HS-5 (cell line): ENCODE measurements around the gene FAM83C.
"Not testable (repeated sequence)": the region's sequence is repeated elsewhere in the genome, so short reads cannot be mapped to it uniquely, and the experiment has no call there.

Experiments
- DNase-seq: peaks from one replicate; pipeline ENCODE4 v3.0.0-alpha.2; 2012; ENCODE audit warnings: low read depth

The FAM83C gene

DNA sequence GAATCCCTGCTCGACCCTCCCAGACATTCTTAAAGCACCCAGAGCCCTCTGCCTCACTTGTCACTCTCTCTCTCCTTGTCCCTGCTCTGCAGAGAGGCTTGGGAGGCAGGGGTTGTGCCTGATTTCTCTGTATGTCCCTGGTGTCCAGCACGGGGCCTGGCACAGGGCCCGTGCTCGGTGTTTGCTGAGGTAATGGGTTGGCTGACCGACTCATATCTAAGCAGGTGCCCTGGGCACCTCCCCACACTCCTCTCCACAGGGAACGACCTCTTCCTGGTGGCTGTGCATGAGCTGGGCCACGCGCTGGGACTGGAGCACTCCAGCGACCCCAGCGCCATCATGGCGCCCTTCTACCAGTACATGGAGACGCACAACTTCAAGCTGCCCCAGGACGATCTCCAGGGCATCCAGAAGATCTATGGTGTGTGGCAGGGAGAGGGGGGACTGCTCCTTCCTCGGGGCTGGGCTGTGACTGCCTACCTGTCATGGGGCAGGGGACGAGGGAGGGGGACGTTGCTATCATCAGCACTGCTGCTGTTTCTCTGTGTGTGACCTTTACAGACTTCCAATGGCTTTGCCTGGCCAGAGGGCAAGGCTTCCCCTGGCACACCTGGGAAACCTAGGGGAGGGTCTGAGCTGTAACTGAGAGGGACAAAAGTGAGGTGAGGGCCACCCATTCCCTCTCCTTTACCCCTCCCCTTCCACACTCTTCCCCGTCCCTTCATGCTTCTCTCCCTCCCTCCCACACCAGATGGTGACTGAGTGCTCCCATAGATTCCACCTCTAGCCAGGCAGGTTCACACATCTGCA lies 28.5 kb downstream of the FAM83C start:
- DNase-seq, result no peak

DNA sequence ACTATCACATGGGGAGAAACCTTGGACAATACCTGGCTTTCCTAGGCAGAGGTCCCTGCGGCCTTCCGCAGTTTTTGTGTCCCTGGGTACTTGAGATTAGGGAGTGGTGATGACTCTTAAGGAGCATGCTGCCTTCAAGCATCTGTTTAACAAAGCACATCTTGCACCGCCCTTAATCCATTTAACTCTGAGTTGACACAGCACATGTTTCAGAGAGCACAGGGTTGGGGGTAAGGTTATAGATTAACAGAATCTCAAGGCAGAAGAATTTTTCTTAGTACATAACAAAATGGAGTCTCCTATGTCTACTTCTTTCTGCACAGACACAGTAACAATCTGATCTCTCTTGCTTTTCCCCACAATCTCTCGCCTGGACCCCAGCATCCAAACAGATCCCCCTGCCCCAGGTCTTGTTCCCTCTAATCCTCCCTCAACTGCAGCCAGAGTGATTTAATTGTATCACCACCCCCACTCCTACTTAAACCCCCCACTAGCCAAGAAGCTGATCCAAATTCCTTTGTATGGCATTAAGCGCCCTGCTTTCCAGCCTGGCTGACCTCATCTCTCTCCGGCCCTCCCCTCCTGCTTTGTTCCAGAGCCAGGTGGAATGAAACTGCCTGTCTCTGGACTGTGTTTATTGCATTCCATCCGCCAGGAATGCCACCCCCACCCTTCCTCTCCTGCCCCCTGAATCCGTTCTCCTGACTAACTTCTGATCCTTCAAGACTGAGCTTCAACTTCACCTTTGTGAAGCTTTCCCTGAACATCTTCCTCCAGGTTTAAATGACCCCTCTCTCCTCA lies 29.3 kb downstream of the FAM83C start:
- peak; percentile 65 for DNase-seq

DNA sequence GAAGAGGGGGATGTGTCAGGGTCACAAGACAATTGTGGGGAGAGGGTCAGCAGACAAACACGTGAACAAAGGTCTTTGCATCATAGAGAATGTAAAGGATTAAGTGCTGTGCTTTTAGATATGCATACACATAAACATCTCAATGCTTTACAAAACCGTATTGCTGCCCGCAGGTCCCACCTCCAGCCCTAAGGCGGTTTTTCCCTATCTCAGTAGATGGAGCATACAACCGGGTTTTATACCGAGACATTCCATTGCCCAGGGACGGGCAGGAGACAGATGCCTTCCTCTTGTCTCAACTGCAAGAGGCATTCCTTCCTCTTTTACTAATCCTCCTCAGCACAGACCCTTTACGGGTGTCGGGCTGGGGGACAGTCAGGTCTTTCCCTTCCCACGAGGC lies 29.9 kb downstream of the FAM83C start:
- not testable (repeated sequence) for DNase-seq

DNA sequence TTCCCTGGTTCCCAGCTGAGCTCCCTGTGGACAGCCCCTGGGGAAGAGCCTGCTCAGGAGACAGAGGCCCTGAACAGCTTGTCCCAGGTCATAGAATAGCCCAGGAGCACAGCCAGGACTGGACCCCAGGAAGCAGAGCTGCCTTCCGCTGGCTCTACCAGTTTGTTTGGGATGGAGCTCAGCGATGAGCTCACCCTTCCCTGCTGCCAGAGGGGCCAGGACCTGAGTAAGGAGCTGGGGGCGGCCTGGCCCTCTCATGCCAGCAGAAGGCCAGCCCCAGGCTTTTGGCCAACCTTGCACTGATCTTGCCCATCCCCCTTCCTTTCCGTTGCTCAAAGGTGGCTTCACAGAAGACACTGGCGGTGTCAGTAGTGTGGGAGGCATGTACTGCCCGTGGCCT lies 31.8 kb downstream of the FAM83C start:
- no peak for DNase-seq

DNA sequence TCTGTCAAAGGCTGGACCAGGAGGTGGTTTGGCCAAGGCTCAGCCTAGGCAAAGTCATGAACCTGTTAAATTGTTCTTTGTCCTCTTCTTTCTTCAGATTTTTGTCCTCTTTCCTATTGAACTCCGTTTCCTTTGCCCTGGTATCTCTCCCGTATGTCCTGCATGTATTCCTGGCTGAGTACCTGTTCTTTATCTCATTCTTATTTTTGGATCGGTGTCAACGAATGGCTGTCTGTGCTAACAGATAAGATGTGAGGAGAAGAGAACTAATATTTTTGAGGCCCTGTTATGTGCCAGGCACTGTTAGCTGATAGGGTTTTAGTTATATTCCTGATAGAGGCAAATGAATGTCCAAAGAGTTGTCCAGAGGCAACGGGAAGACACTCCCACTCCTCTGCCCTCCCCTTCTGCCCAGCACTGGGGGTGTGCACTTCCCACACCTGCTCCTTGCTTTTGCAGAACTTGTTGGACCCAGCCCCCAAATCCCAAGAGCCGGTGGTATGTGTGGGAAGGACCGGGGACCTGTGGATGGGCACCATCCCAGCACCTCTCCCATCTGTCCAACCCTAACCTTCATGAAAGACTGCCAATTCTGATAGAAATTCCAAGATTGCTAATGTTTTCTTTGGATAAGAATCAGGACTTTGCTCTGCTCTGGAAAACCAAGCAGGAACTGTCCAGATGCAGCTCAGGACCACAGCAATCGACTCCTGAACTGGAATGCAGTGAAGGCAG lies 34.9 kb downstream of the FAM83C start:
- no peak for DNase-seq

DNA sequence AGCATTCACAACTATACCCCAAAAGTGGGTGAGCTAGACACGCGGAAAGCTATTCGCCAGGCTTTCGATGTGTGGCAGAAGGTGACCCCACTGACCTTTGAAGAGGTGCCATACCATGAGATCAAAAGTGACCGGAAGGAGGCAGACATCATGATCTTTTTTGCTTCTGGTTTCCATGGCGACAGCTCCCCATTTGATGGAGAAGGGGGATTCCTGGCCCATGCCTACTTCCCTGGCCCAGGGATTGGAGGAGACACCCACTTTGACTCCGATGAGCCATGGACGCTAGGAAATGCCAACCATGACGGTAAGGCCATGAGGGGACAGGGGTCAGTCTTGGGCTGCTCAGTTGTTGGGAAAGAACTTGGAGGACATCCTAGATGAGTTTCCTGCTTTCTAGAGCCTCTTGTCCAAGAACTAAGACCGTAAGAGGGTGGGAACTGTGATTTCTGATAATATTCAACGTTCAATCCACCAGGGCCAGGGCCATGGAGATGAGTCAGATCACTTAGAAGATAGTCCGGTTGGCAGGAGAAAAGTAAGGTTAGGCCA lies 37.7 kb downstream of the FAM83C start:
- DNase-seq, result no peak

DNA sequence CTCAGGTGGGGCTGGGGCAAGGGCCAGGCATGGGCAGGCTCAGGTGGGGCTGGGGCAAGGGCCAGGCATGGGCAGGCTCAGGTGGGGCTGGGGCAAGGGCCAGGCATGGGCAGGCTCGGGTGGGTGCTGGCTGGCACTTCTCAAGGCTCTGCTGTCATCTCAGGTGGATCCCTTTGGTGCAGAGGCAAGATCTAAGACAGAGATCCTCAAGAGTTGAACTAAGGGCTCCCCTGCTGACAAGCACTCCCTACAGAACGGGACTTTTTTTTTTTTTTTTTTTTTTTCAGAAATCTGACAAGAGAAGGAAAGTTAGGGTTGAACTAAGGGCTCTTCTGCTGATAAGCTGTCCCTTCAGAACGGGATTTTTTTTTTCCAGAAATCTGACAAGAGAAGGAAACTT lies 39.2 kb downstream of the FAM83C start:
- no peak for DNase-seq

DNA sequence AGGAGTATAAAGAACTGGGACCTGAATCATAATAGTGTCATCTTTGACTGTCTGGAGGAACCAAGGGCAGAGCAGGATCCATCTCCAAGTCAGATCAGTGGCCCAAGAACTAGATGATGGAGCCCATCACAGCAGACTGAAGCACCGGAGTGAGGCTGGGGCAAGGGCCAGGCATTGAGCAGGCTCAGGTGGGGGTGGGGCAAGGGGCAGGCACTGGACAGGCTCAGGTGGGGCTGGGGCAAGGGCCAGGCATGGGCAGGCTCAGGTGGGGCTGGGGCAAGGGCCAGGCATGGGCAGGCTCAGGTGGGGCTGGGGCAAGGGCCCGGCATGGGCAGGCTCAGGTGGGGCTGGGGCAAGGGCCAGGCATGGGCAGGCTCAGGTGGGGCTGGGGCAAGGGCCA lies 39.6 kb downstream of the FAM83C start:
- not testable (repeated sequence) for DNase-seq

DNA sequence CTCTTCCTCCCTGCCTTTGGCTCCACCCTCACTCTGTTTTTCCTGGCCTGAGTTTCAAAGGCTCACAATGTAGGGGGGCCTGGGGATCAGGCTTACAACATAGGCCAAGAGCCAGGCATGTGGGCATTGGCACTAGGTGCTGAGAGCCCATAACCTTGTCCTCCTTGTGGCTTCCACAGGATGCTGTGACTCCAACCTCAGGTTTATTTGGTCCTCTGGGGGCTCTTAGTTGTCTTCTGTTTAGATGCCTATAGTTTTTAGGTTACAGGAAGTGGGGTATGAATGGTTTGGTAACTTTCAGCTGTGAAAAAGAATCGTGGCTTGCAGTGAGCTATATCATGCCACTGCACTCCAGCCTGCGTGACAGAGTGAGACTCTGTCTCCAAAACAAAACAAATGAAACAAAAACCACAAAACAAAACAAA lies 40.2 kb downstream of the FAM83C start:
- DNase-seq, result no peak

DNA sequence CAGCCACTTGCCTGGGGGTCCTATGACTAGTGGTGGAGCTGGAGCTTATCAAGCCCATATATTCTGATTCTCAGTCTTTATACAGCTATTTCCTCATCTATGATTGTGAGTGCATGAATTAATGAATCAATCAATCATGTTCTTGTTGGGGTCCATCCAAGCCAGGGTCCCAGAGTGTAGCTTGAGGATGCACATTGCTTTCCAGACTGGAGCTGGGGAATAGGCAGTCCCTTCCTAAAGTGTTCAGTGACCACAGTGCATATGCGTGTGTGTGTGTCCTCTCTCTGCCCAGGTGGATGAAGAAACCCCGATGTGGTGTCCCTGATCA lies 40.6 kb downstream of the FAM83C start:
- DNase-seq, result no peak

DNA sequence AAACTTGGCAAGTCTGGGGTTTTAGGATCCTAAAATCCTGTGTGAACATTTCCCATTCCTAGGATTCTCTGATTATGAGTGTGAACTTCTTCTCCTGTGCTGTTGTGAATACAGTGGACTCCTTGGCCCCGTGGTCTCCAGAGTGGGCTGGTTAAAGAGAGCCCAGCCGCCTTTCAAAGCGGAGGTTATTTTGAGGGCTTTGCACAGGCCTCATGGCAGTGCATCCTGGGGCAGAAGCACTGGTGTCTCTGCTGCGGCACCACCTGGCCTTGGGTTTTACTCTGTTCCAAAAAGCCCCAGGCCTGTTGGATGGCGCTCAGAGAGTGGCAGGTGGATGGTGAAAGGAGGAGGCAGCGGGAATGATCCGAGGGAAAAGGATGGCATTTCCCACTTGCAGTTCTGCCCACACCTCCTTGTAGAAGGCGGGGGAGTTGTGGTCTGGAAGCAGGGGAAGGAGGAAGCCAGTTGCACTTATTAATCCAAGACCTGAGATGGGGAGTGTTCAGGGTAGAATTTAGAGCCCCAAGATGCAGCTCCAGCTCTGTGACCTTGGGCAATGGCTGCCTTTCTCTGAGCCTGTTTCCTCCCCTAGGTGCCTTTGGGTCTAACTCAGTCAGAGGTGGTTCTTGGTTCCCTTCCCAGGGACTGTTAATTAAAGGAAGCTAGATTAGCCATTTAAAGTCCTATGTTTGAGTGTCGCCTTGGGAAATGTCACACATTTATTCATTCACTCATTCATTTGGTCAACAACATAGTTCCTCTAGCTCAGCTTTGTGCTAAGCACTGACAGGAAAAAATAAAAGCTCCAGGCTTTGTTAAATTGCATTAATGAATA lies 43.4 kb downstream of the FAM83C start:
- no peak for DNase-seq

DNA sequence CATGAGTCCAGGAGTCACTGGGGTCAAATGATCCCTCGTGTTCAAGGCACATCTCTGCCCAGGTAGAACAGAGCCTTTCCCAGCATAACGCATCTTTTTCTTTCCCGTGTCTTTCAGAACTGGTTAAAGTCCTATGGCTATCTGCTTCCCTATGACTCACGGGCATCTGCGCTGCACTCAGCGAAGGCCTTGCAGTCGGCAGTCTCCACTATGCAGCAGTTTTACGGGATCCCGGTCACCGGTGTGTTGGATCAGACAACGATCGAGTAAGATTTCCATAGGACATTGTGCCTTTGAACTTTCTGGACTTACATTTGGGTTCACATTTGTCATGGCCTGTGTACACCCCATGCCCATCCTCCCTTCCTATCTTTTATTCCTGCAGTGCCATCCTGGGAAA lies 45.5 kb downstream of the FAM83C start:
- DNase-seq, result no peak

DNA sequence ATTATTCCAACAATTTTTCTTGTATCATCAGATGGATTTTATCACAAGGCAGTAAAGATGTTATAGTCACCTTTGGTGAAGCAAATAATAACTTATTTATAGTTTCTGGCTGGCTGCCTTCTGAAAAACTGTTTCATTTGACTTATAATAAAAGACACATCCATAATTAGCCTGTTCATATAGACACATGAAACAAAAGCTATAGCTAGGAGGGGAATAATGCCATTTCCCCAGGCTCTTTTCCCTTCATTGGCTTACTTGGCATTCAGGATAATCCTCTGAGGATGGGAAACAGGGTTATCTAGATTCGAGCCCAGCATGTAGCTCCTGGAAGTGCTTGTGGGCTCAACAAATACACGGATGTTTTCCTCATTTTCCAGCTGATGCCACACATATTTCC lies 48.2 kb downstream of the FAM83C start:
- no peak for DNase-seq

DNA sequence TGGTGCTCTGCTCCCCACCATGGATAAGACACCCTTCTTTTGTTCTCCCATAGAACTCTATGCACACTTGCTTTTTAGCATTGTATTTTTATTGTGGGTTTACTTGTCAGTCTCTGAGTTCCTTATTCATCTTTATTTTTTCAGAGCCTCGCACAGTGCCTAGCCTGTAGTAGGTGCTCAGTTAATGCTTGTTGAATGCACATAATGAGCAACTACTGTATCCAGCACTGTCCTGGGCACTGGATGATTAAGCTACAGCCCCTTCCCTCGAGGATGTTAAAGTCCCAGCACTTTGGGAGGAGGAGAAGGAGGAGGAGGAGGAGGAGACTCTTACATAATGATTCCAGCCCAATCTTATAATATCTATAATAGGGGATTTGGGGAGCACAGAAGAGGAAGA lies 48.9 kb downstream of the FAM83C start:
- no peak for DNase-seq

DNA sequence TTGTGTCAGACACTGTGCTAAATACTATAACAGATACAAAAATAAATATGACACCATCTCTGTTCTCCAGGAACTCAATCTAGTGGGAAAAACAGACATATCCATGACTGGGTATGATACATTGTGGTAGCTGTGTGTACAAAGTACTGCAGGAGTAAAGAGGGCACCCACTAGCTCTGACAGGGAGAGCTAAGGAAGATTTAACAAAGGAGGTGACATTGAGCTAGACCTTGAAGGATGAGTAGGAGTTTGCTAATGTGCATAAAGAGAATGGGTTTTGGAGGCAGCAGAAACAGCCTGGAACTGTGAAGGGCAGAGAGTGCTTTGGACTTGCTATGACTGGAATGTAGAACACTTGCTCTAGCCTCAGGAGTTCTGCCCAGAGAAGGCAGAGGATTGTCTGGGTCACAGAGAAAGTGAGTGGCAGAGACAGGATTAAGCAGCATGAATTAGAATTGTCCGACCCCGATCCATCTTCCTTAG lies 51.4 kb downstream of the FAM83C start:
- DNase-seq, result no peak

DNA sequence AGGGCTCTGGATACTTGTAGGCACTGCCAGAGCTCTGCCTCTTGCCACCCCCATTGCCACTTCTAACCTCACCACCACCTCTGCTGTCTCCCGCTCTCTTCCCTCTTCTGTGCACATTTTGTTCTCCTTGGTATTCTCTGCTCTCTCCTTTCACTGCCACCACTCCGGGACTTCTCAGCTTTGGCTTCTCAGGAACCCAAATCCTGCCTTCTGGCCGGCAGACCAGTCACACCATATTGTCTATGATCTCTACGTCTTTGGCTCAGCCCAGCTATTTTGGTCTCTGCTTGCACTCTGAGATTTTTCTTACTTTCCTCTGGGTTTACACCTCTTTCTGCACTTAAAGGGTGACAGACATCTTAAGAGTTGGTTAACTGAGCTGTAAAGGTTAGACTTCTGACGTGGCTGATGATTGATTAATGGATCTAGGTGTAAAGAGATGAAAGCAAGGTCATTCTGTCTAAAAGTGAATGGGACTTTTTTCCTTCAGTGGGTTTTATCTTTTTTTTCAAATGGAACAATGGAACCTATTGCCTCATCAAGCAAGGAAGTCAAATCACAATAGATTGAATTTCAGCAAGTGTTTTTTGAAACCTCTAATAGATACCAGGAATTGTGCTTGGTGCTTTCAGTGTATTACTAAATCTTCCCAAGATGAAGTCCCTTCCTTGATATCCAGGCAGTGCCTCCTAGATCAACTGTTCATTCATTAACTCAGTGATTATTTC lies 52.0 kb downstream of the FAM83C start:
- no peak for DNase-seq

DNA sequence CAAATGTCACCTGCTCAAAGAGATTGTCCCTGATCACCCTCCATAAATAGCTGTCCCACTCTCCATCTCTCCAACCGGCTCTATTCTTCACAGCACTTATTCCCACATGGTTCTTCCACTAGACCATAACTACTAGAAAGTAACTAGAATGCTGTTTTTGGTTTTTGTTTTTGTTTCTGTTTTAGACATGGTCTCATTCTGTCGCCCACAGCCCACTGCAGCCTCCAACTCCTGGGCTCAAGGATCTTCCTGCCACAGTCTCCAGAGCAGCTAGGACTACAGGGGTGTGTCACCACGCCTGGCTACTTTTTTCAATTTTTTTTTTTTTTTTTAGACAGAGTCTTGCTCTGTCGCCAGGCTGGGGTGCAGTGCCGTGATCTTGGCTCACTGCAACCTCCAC lies 53.5 kb downstream of the FAM83C start:
- no peak for DNase-seq

DNA sequence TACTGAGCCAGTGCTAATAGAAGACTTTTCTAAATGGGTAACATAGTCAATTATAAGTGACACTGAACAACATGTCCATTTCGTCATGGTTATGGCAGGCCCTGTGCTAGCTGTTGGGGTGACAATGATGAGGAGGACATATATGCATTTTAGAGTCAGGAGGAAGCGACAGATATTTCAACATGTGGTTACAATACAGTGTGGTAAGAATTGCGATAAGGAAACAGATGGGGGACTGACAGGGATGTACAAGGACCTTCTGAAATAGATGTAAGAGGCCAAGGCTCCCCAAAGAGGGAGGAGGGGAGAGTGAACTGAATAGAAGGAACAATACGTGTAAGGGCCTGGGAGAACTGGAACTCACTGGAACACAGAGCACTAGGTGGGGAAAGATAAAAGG lies 54.1 kb downstream of the FAM83C start:
- no peak for DNase-seq

DNA sequence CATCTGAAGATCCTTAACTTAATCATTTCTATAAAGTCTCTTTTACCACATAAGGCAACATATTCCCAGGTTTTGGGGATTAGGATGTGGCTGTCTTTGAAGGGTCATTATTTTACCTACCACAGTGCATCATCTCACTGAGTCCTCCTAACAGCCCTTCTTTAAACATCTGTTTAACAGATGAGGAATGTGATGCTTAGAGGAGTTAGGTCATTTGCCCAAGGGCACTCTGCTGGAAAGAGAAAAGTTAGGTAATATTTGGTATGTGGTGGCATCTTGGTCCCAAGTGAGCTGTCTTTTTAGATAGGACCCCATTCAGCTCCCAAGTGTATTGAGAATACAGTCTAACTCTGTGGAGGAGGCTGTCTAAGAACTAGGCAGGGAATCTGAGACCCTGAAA lies 54.7 kb downstream of the FAM83C start:
- no peak for DNase-seq

DNA sequence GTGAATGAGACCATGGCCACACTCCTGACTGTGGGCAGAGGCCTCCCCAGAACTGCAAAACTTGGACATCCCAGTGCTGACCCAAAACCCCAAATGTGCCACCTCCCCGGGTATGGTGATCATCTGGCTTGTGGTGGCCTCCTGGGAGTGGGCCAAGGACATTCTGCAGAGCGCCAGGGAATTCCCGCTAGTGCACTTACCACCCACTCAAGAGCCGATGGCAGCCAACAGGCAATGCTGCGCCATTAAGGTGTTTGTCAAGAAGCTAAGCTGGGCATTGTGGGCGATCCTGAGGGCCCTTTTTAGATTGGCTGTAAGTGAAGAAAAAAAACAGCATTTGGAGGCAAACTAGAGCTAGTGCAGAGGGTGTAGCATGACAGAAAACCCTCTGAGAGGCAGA lies 56.3 kb downstream of the FAM83C start:
- DNase-seq, result no peak
